Measurements from ENCODE around the gene RBM24.
"Not testable (repeated sequence)": the region's sequence is repeated elsewhere in the genome, so short reads cannot be mapped to it uniquely, and the experiment has no call there.

Gene RBM24

GRCh38 chr6:17292600-17293133, 11.5 kb downstream of the RBM24 start:
- DNase-seq = no peak

DNA sequence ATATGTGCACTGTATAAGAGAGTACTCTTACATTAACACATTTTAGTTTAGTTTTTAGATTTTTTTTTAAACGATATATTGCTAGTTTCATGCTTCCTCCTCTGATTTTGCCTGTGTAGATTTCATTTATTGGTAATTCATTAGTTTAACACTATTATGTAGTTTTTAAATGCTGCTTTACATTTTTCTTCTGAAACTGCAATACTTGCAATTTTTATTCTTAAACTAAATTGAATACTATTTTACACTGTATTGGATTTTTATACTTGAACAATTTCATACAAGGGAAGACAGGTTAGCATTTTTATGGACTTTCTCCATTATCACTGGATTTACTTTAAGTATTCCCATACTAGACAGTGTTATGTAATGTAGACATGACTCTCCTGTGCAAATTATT, 12.2 kb downstream of the RBM24 start:
- DNase-seq = no peak

GRCh38 chr6:17297271-17298080, 16.3 kb downstream of the RBM24 start:
- DNase-seq = no peak

DNA sequence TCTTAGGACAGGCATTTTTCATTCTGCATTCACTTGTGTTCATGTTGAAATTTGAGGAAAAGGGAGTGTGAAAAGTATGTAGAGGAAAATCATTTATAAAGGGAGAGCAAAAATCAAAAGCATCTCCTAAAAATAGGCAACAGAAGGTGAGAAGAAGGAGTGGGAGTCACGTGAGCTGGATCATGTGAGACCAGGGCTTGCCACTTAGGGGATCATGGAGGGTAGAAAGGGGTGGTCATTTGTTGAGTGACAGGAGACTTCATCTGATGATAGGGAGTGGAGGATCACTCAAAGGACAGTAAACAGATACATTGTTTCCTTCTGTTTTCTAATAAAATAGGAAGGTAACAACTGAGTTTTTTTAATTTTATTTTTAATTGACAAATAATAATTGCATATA, 17.1 kb downstream of the RBM24 start:
- DNase-seq = no peak

DNA sequence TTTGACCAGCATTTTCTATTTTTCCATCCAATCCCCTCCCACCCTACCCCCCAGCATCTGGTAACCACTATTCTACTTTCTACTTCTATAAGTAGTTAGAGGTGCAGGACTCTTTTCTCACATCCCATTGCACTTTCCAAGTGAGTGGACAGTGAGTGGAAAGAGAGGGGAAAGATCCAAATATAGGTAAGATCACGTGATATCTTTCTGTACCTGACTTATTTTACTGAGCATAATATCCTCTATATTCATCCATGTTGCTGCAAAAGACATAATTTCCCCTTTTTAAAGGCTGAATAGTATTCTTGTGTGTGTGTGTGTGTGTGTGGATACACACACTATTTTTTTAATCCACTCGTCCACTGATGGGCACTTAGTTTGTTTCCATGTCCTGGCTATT, 18.1 kb downstream of the RBM24 start:
- no peak for DNase-seq

DNA sequence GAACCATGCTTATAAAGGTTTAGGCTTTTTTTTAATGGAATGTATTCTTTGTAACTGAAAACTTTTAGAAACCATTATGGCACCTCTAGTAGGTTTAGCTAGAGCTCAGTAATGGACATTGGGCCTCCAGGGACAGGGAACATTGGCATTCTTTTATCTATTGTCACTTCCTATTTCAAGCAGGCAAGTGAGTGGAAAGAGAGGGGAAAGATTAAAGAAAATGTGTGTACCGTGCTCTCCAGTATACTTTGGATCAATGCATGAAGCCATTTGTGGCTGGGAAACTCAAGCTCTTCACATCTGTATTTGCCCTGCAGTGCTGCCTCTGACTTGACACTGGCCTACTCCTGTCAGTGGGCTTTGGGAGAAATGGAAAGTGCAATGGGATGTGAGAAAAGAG, 18.6 kb downstream of the RBM24 start:
- DNase-seq = no peak

- no peak for DNase-seq
Observed at GRCh38 chr6:17300637-17301036, 19.5 kb downstream of the RBM24 start.

DNA sequence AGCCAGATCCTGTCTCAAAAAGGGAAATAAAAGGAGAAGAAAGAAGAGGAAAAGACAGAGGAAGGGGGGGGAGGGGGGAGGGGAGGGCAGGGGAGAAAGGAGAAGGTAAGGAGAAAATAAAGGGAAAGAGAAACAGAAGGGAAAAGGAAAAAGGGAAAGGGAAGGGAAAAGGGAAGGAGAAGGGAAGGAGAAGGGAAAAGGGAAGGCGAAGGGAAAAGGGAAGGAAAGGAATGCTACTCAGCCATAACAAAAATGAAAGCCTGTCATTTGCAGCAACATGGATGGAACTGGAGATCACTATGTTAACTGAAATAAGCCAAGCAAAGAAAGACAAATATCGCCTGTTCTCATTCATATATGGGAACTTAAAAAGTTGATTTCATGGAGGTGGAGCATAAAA, 22.3 kb downstream of the RBM24 start:
- DNase-seq = no peak

GRCh38 chr6:17305219-17306001, 24.2 kb downstream of the RBM24 start:
- DNase-seq = no peak

GRCh38 chr6:17311595-17312311, 30.6 kb downstream of the RBM24 start:
- DNase-seq = peak; percentile 16

- DNase-seq = not testable (repeated sequence)
Observed at GRCh38 chr6:17313238-17313637, 32.1 kb downstream of the RBM24 start.

GRCh38 chr6:17313971-17314370, 32.8 kb downstream of the RBM24 start:
- DNase-seq = no peak

DNA sequence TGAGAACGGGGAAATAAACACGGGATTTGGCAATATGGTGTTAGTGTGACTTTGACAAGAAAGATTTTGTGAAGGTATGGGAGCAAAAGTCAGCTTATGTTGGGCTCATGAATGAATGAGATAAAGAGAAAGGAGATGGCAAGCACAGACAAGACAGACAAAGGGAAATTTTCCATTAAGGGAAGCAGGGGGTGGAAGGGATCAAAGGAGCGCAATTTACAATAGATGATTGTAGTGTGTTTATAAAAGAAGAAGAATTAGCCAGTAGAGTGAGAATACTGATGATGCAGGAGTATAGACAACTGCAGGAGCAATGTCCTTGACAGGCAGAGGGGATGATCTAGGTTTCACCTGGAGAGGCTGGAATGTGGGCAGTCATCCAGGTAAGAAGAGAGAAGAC, 34.1 kb downstream of the RBM24 start:
- DNase-seq = no peak

GRCh38 chr6:17318435-17319165, 37.4 kb downstream of the RBM24 start:
- no peak for DNase-seq

GRCh38 chr6:17320266-17320665, 39.1 kb downstream of the RBM24 start:
- DNase-seq = not testable (repeated sequence)

DNA sequence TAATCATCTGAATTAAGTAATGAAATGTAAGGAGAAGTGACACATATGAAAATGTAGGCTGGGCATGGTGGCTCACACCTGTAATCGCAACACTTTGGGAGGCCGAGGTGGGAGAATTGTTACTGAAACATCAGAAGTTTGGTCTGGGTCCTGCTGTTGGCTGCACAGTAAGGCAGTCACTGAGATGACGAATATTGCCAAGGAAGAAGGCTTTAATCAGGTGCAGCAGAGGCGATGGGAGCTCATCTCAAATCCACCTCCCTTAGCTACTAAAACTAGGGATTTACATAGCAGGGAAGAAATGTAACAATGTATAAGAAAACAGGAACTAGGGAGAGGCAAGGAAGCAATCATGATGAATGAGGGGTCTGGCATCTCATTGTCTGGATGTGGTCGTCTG, 50.1 kb downstream of the RBM24 start:
- DNase-seq = no peak

DNA sequence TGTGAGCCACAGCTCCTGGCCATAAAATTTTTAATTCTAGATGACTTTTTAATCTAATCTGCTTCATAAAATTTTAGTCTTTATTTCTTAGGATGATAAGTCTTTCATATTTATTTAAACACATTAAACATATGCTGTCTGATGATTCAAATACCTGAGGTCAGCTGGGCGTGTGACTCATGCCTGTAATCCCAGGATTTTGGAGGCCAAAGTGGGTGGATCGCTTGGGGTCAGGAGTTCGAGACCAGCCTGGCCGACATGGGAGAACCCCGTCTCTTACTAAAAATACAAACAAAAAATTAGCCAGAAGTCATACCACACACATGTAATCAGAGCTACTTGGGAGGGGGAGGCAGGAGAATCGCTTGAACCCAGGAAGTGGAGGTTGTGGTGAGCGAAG, 53.1 kb downstream of the RBM24 start:
- no peak for DNase-seq

GRCh38 chr6:17336425-17336824, 55.3 kb downstream of the RBM24 start:
- DNase-seq = no peak

GRCh38 chr6:17339308-17339670, 58.1 kb downstream of the RBM24 start:
- no peak for DNase-seq

- no peak for DNase-seq
Observed at GRCh38 chr6:17341117-17341805, 60.1 kb downstream of the RBM24 start.

GRCh38 chr6:17341891-17342290, 60.7 kb downstream of the RBM24 start:
- DNase-seq = no peak

- DNase-seq = no peak
Observed at GRCh38 chr6:17343215-17343614, 62.1 kb downstream of the RBM24 start.

All from NCI-H1694 (cell line).